H1 (cell line): ENCODE data around the gene CRB2. TPM values are rescaled to one million over a fixed set of nuclear protein-coding genes. Genes with fewer than 3 reads are reported as not detected.

Experiments used
- CTCF ChIA-PET: fragments of 300-600 bp; sonication (Branson Sonifier 250); formaldehyde crosslinking; loops from one replicate; lab custom pipeline; 2021; ENCODE audit not compliant: partially characterized antibody; lab: Charles Lee
- POLR2A ChIA-PET: fragments of 300-600 bp; sonication (Branson Sonifier 250); formaldehyde crosslinking; loops from one replicate; lab custom pipeline; 2021; ENCODE audit warnings: inconsistent platforms; ENCODE audit not compliant: partially characterized antibody; lab: Charles Lee
- DNase-seq, 2 experiments: peaks; one replicate each; pipeline versions ENCODE4 v3.0.0 to v3.0.0-alpha.2; 2010 to 2022; ENCODE audit warnings: low spot score in 2 of 2, low read depth in 1 of 2, mixed read lengths in 1 of 2
- FAIRE-seq: peaks from 2 replicates; lab custom pipeline; 2011; peaks lifted over from hg19 to GRCh38; lab: Jason Lieb, UNC
- H2AFZ ChIP-seq: 2 replicates; pipeline ENCODE4 v1.8.1; 2012; ENCODE audit warnings: low read length, inconsistent platforms
- H2AK5ac ChIP-seq: 2 replicates; pipeline ENCODE4 v1.6.1; 2013; ENCODE audit warnings: low read depth, low read length
- H2BK120ac ChIP-seq: replicated peaks from 2 replicates; pipeline ENCODE3; 2013; ENCODE audit warnings: low read depth, low read length, inconsistent platforms
- H2BK12ac ChIP-seq: 2 replicates; pipeline ENCODE4 v1.6.1; 2013; ENCODE audit warnings: low read depth, low read length
- H2BK15ac ChIP-seq: 2 replicates; pipeline ENCODE4 v1.6.1; 2013; ENCODE audit warnings: low read length
- H2BK20ac ChIP-seq: 2 replicates; pipeline ENCODE4 v1.6.1; 2013; ENCODE audit warnings: low read length
- H2BK5ac ChIP-seq: 2 replicates; pipeline ENCODE4 v1.6.1; 2013; ENCODE audit warnings: low read depth, low read length
- H3K14ac ChIP-seq: 2 replicates; pipeline ENCODE4 v1.6.1; 2013; ENCODE audit warnings: inconsistent platforms; ENCODE audit not compliant: insufficient read length
- H3K18ac ChIP-seq: 2 replicates; pipeline ENCODE4 v1.6.1; 2013; ENCODE audit warnings: low read length; ENCODE audit errors: extremely low read depth
- H3K23ac ChIP-seq: 2 replicates; pipeline ENCODE4 v1.6.1; 2013; ENCODE audit warnings: inconsistent platforms; ENCODE audit not compliant: insufficient read length
- H3K23me2 ChIP-seq: 2 replicates; pipeline ENCODE4 v1.6.1; 2013; ENCODE audit warnings: low read depth, low read length
- H3K27ac ChIP-seq: 2 replicates; pipeline ENCODE4 v1.6.1; 2011; ENCODE audit warnings: low read depth, low read length, inconsistent platforms
- H3K27me3 ChIP-seq, 4 experiments: replicated peaks in 1 of 4; 1 replicate in 1 of 4; 2 replicates in 3 of 4; pipeline versions ENCODE4 v1.6.1 to v1.8.1; 2011 to 2013; ENCODE audit warnings: low read length in 3 of 4, mild to moderate bottlenecking in 3 of 4, inconsistent platforms in 2 of 4, mixed read lengths in 2 of 4, moderate library complexity in 1 of 4; ENCODE audit not compliant: control insufficient read depth in 3 of 4, insufficient read depth in 3 of 4; ENCODE audit errors: extremely low read depth in 1 of 4
- H3K36me3 ChIP-seq, 4 experiments: 2 replicates each; pipeline versions ENCODE4 v1.6.1 to v1.8.1; 2011 to 2013; ENCODE audit warnings: mild to moderate bottlenecking in 4 of 4, low read length in 3 of 4, moderate library complexity in 2 of 4, control low read depth in 1 of 4, inconsistent platforms in 1 of 4; ENCODE audit not compliant: insufficient read depth in 4 of 4, control insufficient read depth in 2 of 4
- H3K4ac ChIP-seq: replicated peaks from 2 replicates; pipeline ENCODE3; 2013; ENCODE audit warnings: low read length, low read depth, mixed read lengths, inconsistent platforms; ENCODE audit not compliant: insufficient read length
- H3K4me1 ChIP-seq, 4 experiments: replicated peaks in 1 of 4; 1 replicate in 1 of 4; 2 replicates in 3 of 4; pipeline versions ENCODE4 v1.6.1 to v1.8.1; 2011 to 2013; ENCODE audit warnings: low read length in 3 of 4, inconsistent platforms in 2 of 4, mixed read lengths in 1 of 4; ENCODE audit not compliant: insufficient read depth in 4 of 4, control insufficient read depth in 3 of 4
- H3K4me2 ChIP-seq, 2 experiments: 2 replicates each; pipeline versions ENCODE4 v1.6.1 to v1.8.1; 2011 to 2013; ENCODE audit warnings: low read depth in 2 of 2, low read length in 2 of 2, control low read depth in 1 of 2, inconsistent platforms in 1 of 2, mild to moderate bottlenecking in 1 of 2; ENCODE audit not compliant: insufficient read depth in 1 of 2
- H3K4me3 ChIP-seq, 4 experiments: fragments of 200-600, 300-600 bp in 1 of 4; sonication (generic), shearing (Covaris generic), sonication (Bioruptor Twin) in 1 of 4; 2 replicates each; pipeline versions ENCODE4 v1.5.1 to v1.8.1; 2011 to 2016; ENCODE audit warnings: low read length in 4 of 4, low read depth in 3 of 4, control low read depth in 2 of 4, inconsistent platforms in 2 of 4, mild to moderate bottlenecking in 2 of 4, mixed read lengths in 1 of 4, moderate library complexity in 1 of 4; ENCODE audit not compliant: insufficient read depth in 2 of 4; ENCODE audit errors: extremely low read depth in 1 of 4
- H3K56ac ChIP-seq: replicated peaks from 2 replicates; pipeline ENCODE3; 2013; ENCODE audit warnings: low read depth, mild to moderate bottlenecking, mixed read lengths, low read length, inconsistent platforms; ENCODE audit not compliant: insufficient read length
- H3K79me1 ChIP-seq: 2 replicates; pipeline ENCODE4 v1.6.1; 2013; ENCODE audit warnings: low read depth, low read length, control low read depth
- H3K79me2 ChIP-seq, 2 experiments: 2 replicates each; pipeline versions ENCODE4 v1.6.1 to v1.8.1; 2012 to 2013; ENCODE audit warnings: low read length in 2 of 2, mild to moderate bottlenecking in 2 of 2, inconsistent platforms in 1 of 2; ENCODE audit not compliant: insufficient read depth in 2 of 2, control insufficient read depth in 1 of 2
- H3K9ac ChIP-seq, 4 experiments: replicated peaks in 1 of 4; 1 replicate in 1 of 4; 2 replicates in 3 of 4; pipeline versions ENCODE4 v1.6.1 to v1.8.1; 2011 to 2013; ENCODE audit warnings: low read depth in 3 of 4, low read length in 3 of 4, control low read depth in 2 of 4, mild to moderate bottlenecking in 2 of 4, moderate library complexity in 2 of 4, inconsistent platforms in 1 of 4; ENCODE audit errors: extremely low read depth in 1 of 4
- H3K9me3 ChIP-seq, 2 experiments: 2 replicates each; pipeline versions ENCODE4 v1.6.1 to v1.8.1; 2012 to 2013; ENCODE audit warnings: mild to moderate bottlenecking in 2 of 2, moderate library complexity in 2 of 2, control low read depth in 1 of 2, inconsistent platforms in 1 of 2, low read depth in 1 of 2, low read length in 1 of 2, mixed read lengths in 1 of 2; ENCODE audit not compliant: insufficient read depth in 2 of 2
- H4K20me1 ChIP-seq, 2 experiments: replicated peaks in 1 of 2; 2 replicates each; pipeline versions ENCODE3 to v1.8.1; 2011 to 2013; ENCODE audit warnings: inconsistent platforms in 2 of 2, low read length in 2 of 2, mild to moderate bottlenecking in 1 of 2; ENCODE audit not compliant: insufficient read depth in 2 of 2, control insufficient read depth in 1 of 2
- H4K5ac ChIP-seq: 2 replicates; pipeline ENCODE4 v1.6.1; 2013; ENCODE audit warnings: low read length, low read depth, mixed read lengths, inconsistent platforms; ENCODE audit not compliant: insufficient read length
- H4K8ac ChIP-seq: 2 replicates; pipeline ENCODE4 v1.8.0; 2013; ENCODE audit warnings: mild to moderate bottlenecking, moderate library complexity, low read length, inconsistent platforms; ENCODE audit not compliant: insufficient read depth; ENCODE audit errors: extremely low read depth
- H4K91ac ChIP-seq: replicated peaks from 2 replicates; pipeline ENCODE3; 2013; ENCODE audit warnings: low read length, mixed read lengths, inconsistent platforms; ENCODE audit not compliant: insufficient read length
- TCF12 ChIP-seq: IDR thresholded peaks from 2 replicates; pipeline ENCODE4 v1.6.1; 2011; ENCODE audit warnings: low read depth, mild to moderate bottlenecking, low read length
- WGBS, 2 experiments: shearing (Covaris generic) in 1 of 2; methylation state at CpG; one replicate each; pipeline versions ENCODE4 v1.1.6 to v1.1.7; 2013 to 2015; ENCODE audit warnings: low lambda C conversion rate in 2 of 2, mixed read lengths in 2 of 2, inconsistent platforms in 1 of 2, low coverage in 1 of 2, missing lambda C conversion rate in 1 of 2; ENCODE audit not compliant: insufficient replicate concordance in 2 of 2, insufficient coverage in 1 of 2, insufficient read length in 1 of 2; ENCODE audit errors: extremely low coverage in 1 of 2, missing lambda C conversion rate in 1 of 2; 5-methylcytosine and 5-hydroxymethylcytosine counted together
- polyA plus RNA-seq, 7 experiments: library from polyadenylated mRNA; depleted of rRNA in 3 of 7; stranded (reverse) in 5 of 7; unstranded in 2 of 7; fragments of >200 nt in 5 of 7; fragments of 200-250 nt in 2 of 7; gene quantifications; 1 replicate in 5 of 7; 2 replicates in 1 of 7; 4 replicates in 1 of 7; pipeline versions ENCODE4 v1.2.1 to v1.2.3, GENCODE V29; 2011 to 2013; ENCODE audit warnings: missing spikeins in 2 of 7, mixed read lengths in 2 of 7
- total RNA-seq: library from RNA; stranded (reverse); fragmentation: NEBNext Ultra II Directional; extraction: Animal tissue kit (Norgen Biotek cat#: 25700); gene quantifications from 2 replicates; pipeline ENCODE4 v1.2.1, GENCODE V29; 2021

The CRB2 gene
- total and polyA plus RNA-seq, 2 of the 8 experiments (the other 6 are each of a cell fraction or from before 2014, with no cell fraction given): 4.0 to 8.4 TPM

DNA sequence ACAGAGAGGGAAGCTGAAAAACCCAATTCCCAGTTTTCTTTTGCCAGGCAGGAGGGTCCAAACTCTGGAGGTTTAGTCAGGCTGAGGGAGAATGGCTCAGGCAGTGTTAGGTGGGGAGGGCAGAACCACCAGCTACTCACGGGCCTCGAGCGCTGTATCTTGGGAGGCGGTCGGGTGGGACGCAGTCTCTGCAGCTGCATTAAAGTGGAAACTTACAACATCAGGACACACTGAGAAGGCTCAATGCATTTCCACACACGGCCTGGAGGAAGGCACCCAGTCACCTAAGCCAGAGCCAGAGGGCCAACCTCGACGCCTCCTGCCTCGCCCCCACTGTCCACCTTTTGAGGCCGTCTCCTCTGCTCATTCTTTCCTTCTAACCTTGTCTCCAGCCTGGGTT lies 55.6 kb downstream of the CRB2 start:
- no peak overlapping the region for H2BK12ac ChIP-seq
- no peaks in the 10 kb centered on the region for H3K27me3 ChIP-seq
- ChIA-PET CTCF (interaction anchor here (1.1 to 4.9 kb wide), 5 partner anchors 9 to 31 kb away, joined by 3 to 40 read pairs (median 3); no protein-coding TSS in a partner anchor), POLR2A (interaction anchor here (1.2 kb wide), 1 partner anchor 10 kb away, joined by 3 read pairs; no protein-coding TSS in a partner anchor)
- H2BK5ac ChIP-seq: no peak overlapping the region
- no peak overlapping the region for H3K18ac ChIP-seq
- H3K23ac ChIP-seq: no peak overlapping the region
- H3K4me2 ChIP-seq: no peak overlapping the region
- H2BK15ac ChIP-seq: no peak overlapping the region
- H3K14ac ChIP-seq: no peak overlapping the region
- no peak overlapping the region for H2AFZ ChIP-seq
- DNase-seq (no peak), FAIRE-seq (no peak)
- no peak overlapping the region for H2BK120ac ChIP-seq
- H3K9me3 ChIP-seq: no peaks in the 10 kb centered on the region
- no peak overlapping the region for H3K56ac ChIP-seq
- no peak overlapping the region for H4K8ac ChIP-seq
- H3K4me1 ChIP-seq: peaks cover 0 to 12% (median 5%) of the 10 kb centered on the region in 4 experiments; a peak in 5 of 7 replicates
- H4K20me1 ChIP-seq: no peaks in the 10 kb centered on the region
- WGBS, 2 experiments: 97% methylated on average over 11 of the region's 11 CpGs; no CpG with 5 or more reads in 1 of the 2 experiments
- H3K4me3 ChIP-seq: no peak overlapping the region
- no peaks in the 10 kb centered on the region for H3K79me2 ChIP-seq
- no peaks in the 10 kb centered on the region for H3K23me2 ChIP-seq
- H2AK5ac ChIP-seq: no peak overlapping the region
- H2BK20ac ChIP-seq: no peak overlapping the region
- H4K5ac ChIP-seq: no peak overlapping the region
- H3K36me3 ChIP-seq: no peaks in the 10 kb centered on the region
- no peak overlapping the region for H3K27ac ChIP-seq
- H3K4ac ChIP-seq: no peak overlapping the region
- H3K9ac ChIP-seq: no peak overlapping the region
- no peak overlapping the region for H4K91ac ChIP-seq
- no peaks in the 10 kb centered on the region for H3K79me1 ChIP-seq
- no peak for TF ChIP-seq TCF12
- TF ChIP-seq, all 59 proteins: peak for 0
